ENCODE results near the gene TRIM47.

The TRIM47 gene

GRCh38 chr17:75902406-75902805 lies 24.0 kb upstream of the TRIM47 start:
- no peaks in the 10 kb centered on the region for H3K27me3 ChIP-seq (ENCODE audit: insufficient read depth, low read length)
- peaks cover 5% of the 10 kb centered on the region; the same call in 1 of the 2 replicates for H3K79me2 ChIP-seq (ENCODE audit: insufficient read depth, low read length)
- no peak overlapping the region for H3K27ac ChIP-seq (ENCODE audit: low read depth, low read length, poor library complexity, severe bottlenecking)
- H3K4me3 ChIP-seq (ENCODE audit: low read depth, low read length, poor library complexity, severe bottlenecking): no peak overlapping the region
- no peak for TF ChIP-seq CTCF (IDR thresholded peaks at IDR 0.05; ENCODE audit: low read length)
- TF ChIP-seq EZH2 (IDR thresholded peaks at IDR 0.05; ENCODE audit: borderline replicate concordance, low read length): no peak
- H2AFZ ChIP-seq (ENCODE audit: low read length): no peak overlapping the region
- H3K9ac ChIP-seq (ENCODE audit: low read length): no peak overlapping the region
- no peak overlapping the region for H3K4me2 ChIP-seq (ENCODE audit: low read length)
- H3K4me1 ChIP-seq (ENCODE audit: insufficient read depth, low read length, severe bottlenecking): peaks cover 28% of the 10 kb centered on the region
- H3K36me3 ChIP-seq (ENCODE audit: insufficient read depth, low read length): peaks cover 42% of the 10 kb centered on the region
- no peaks in the 10 kb centered on the region for H3K9me3 ChIP-seq (ENCODE audit: low read length)
- H3F3A ChIP-seq (ENCODE audit: insufficient read depth, low read length): 0 out of 2 replicates have a peak, but pooled peaks cover 4% of the 10 kb centered on the region
- H3K9me2 ChIP-seq (ENCODE audit: low read depth, low read length): no peaks in the 10 kb centered on the region
- H4K20me1 ChIP-seq (ENCODE audit: insufficient read depth, low read length): no peaks in the 10 kb centered on the region

- TF ChIP-seq EZH2 (IDR thresholded peaks at IDR 0.05; ENCODE audit: borderline replicate concordance, low read length) (no peak), CTCF (IDR thresholded peaks at IDR 0.05; ENCODE audit: low read length) (no peak)
- Histone ChIP-seq H3K9ac (ENCODE audit: low read length) (no peak overlapping the region), H3K79me2 (ENCODE audit: insufficient read depth, low read length) (peaks cover 5% of the 10 kb centered on the region; the same call in 1 of the 2 replicates), H3K9me2 (ENCODE audit: low read depth, low read length) (no peaks in the 10 kb centered on the region), H3F3A (ENCODE audit: insufficient read depth, low read length) (0 out of 2 replicates have a peak, but pooled peaks cover 4% of the 10 kb centered on the region), H3K4me3 (ENCODE audit: low read depth, low read length, poor library complexity, severe bottlenecking) (no peak overlapping the region), H3K27me3 (ENCODE audit: insufficient read depth, low read length) (no peaks in the 10 kb centered on the region), H4K20me1 (ENCODE audit: insufficient read depth, low read length) (no peaks in the 10 kb centered on the region), H3K27ac (ENCODE audit: low read depth, low read length, poor library complexity, severe bottlenecking) (no peak overlapping the region), H3K4me2 (ENCODE audit: low read length) (no peak overlapping the region), H2AFZ (ENCODE audit: low read length) (no peak overlapping the region), H3K4me1 (ENCODE audit: insufficient read depth, low read length, severe bottlenecking) (peaks cover 33% of the 10 kb centered on the region), H3K9me3 (ENCODE audit: low read length) (no peaks in the 10 kb centered on the region), H3K36me3 (ENCODE audit: insufficient read depth, low read length) (peaks cover 42% of the 10 kb centered on the region)
Measured at GRCh38 chr17:75901727-75902126, 23.3 kb upstream of the TRIM47 start.

DNA sequence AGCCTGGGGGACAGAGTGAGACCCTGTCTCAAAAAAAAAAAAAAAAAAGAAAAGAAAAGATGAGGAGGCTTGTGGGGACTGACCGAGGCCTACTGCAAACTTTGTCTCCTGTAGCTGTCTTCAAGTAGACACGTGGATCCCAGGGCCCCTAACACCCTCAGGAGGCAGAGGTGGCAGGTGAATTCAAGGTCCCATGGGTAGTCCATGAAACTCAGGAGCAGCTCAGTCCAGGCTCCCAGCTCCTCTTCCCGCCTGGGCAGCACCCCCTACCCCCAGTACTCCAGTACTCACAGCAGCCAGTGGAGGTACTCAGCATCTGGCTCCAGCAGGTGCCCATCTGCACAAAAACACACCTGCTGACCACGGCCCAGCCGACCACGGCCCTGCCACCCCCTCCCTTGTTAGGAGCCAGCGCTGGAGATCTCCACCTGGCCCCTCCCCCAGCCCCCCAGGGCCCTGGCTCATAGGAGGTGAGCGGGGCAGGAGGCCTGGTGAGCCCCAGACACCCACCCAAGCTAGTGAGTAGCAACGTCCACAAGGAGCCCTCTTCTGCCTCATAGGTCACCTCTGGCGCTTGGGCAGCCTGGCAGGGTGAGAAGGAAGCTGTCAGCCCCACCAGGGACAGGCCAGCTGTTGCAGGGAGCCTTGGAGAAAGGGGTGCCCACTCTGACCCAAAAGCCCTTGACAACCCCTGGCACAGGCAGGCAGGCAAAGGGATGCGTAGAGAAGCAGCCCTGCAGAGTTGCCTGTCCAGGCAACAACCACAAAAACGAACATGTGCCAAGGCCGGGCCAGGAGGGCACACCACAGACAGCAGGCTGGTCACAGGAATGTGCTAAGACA lies 22.5 kb upstream of the TRIM47 start:
- Histone ChIP-seq H3K27me3 (ENCODE audit: insufficient read depth, low read length) (no peaks in the 10 kb centered on the region), H3K79me2 (ENCODE audit: insufficient read depth, low read length) (peaks cover 5% of the 10 kb centered on the region; the same call in 1 of the 2 replicates), H3K9ac (ENCODE audit: low read length) (no peak overlapping the region), H3K4me1 (ENCODE audit: insufficient read depth, low read length, severe bottlenecking) (peaks cover 31% of the 10 kb centered on the region), H3K27ac (ENCODE audit: low read depth, low read length, poor library complexity, severe bottlenecking) (no peak overlapping the region), H3K9me2 (ENCODE audit: low read depth, low read length) (no peaks in the 10 kb centered on the region), H3K36me3 (ENCODE audit: insufficient read depth, low read length) (peaks cover 42% of the 10 kb centered on the region), H3F3A (ENCODE audit: insufficient read depth, low read length) (0 out of 2 replicates have a peak, but pooled peaks cover 4% of the 10 kb centered on the region), H3K4me3 (ENCODE audit: low read depth, low read length, poor library complexity, severe bottlenecking) (no peak overlapping the region), H3K9me3 (ENCODE audit: low read length) (no peaks in the 10 kb centered on the region), H2AFZ (ENCODE audit: low read length) (no peak overlapping the region), H4K20me1 (ENCODE audit: insufficient read depth, low read length) (no peaks in the 10 kb centered on the region), H3K4me2 (ENCODE audit: low read length) (no peak overlapping the region)
- TF ChIP-seq EZH2 (IDR thresholded peaks at IDR 0.05; ENCODE audit: borderline replicate concordance, low read length) (no peak), CTCF (IDR thresholded peaks at IDR 0.05; ENCODE audit: low read length) (no peak)
